GM19468 (cell line): ENCODE results near the gene DNAJB9.

ENCODE experiments used
- ATAC-seq: cut with Tn5 transposase; IDR thresholded peaks from one replicate; pipeline ENCODE4 v1.9.1; 2021; ENCODE audit warnings: mild to moderate bottlenecking, moderate library complexity, moderate number of reproducible peaks; ENCODE audit not compliant: unreplicated experiment; ENCODE audit errors: extremely low read depth

Gene DNAJB9

DNA sequence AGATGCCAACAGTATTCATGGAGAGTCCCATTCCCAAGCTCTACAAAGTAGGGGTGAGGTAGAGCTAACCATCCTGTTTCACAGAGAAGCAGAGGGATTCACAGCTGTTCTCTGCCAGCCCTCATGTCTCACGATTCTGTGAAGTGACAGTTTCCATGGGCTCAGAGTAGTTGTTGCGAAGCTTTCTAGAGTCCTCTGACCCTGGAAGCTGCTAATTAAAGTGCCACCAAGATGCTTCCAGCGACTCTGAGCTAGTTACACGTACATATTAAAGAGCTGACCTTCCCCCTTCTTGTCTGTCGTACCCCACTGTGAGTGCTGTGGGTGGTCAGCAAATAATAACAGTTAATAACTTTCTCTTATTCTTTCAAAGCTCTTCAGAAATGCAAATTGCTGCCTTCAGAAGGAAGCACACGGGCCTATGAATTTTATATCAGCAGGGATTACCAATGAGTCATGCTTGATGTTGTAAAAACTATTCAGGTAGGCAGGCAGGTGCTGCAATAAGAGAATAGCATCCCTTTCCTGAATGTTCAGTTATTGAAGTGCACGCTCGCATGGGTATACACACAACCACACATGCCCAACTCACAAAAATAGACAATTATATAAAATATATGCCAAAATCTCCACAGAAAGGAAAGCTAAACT, 34.1 kb downstream of the DNAJB9 start:
- ATAC-seq = no peak

DNA sequence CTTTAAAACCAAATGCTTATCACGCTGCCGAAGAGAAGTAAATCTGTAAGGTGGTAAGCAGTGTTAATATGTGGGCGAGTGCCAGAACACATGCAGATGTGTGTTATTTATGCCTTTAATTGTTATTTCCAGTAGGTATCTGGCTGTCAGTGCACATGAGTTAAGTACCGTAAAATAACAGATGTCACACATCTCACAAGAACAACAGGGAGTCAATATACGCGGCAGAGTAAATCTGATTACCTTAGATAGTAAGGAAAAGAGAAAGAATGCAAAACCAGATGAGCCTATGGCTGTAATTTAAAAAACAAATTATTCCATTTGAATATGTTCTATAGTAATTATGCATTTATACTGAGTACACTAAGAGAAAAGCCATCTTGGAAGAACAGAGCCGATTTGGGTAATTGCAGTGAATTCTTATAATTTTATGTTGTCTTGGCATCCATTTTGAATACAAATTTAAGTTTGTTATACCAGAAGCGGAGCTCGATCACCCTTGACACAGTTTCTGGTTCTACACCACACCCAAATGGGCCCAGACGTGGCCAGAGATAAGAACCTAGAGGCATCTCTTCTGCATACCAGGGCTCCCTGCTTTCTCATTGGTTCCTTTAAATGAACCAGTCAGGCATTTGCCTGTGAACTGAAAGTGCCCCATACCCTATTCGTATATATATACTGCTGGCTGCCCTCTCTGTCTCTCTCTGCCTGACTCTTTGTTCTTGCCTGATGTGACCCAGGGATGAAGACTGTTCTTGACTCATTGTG, 34.8 kb downstream of the DNAJB9 start:
- no peak for ATAC-seq

DNA sequence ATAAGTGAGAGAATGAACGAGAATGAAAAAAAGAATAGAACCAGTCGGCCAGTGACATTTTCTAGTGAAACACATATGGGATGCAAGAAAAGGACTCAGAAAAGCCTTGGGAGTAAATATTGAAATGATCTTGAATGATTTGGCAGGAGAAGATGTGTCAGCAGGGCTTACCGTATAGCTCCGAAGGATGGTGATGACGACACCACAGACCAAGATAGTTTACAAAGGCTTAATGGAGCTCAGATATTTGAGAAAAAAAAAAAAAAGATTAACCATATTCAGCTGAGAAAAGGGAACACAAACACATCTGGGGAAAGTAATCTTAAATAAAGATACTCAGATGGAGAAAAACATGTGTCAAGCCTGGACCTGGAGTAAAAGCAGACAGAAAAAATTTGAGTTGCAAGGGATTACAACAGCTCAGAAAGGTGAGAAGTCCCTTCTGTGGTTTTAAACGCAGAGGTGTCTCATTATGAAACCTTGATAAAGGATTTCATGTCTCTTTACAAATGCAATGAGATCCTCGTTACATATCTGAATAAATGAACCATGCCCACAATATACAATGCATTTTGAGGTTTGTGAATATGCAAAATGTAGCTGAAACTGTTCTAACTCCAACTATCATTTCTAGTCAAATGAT, 36.0 kb downstream of the DNAJB9 start:
- ATAC-seq = no peak

DNA sequence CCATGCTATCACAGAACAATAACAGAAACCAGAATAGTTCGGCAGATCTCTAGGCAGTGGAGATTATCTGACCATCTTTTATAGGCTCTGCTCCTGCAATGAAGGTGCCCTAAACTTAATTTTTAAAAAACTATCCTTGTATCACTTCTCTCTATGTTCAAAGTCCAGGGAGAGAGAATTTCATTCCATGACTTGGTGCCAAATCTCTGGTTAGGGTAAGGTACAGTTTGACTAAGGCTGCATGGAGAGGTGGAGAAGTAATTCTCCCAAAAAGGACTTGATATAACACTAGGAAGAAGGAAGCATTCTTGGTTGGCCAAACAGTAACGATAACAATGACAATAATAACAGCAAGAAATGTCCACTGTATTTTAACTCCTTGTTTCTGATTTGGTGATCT, 40.0 kb downstream of the DNAJB9 start:
- ATAC-seq = no peak

DNA sequence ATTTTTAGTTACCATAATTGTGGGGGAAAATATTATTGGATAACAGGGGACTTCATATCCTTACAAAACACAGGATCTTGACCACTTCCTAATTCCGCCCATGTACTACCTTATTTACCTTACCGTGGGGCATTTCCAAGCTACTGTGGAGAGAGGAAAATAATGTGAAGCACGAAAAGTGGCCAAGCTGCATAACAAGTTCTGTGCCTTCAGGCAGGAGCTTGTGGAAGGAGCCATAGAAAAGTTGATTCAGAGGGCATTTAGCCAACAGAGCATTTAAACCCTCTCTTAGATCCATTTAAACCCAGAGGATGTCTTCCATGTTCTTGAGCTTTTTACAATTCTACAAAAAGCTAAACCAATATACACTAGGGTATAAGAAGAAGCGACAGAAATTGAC, 41.6 kb downstream of the DNAJB9 start:
- no peak for ATAC-seq

DNA sequence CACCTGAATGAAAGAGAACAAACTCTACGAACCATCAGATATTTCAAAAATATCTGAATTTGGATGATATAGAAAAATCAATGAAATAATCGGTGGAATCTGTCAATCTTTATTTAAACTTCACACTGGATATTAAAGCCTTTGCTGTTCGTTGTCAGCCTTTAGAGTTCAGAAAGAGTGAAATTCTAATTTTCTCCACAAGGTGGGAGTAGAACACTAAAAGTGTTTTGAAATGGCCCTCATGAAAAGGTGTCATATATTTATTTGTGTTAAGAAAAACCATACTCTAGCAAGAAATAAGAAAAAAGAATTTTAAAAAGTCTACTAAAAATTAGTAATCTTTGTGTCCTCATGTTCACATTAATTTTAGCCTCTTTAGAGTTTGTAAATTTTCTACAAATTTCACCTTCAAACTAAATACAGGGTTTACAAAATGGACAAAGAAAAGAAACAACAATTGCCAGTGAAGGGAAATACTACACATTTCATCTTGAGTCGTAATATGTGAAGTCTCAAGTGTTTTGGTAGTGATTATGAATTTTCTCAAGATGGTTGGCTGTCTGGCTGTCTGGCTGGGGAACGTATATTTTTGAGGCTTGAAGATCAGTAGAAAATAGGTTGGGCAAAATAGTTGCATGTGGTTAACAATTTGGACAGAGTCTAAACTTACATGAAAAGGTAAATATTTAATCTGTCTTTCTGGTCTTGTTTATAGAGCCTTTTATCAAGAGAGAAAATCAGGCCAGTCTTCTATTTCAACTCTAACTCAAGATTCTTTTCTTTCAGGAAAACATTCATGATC, 43.7 kb downstream of the DNAJB9 start:
- ATAC-seq = no peak

DNA sequence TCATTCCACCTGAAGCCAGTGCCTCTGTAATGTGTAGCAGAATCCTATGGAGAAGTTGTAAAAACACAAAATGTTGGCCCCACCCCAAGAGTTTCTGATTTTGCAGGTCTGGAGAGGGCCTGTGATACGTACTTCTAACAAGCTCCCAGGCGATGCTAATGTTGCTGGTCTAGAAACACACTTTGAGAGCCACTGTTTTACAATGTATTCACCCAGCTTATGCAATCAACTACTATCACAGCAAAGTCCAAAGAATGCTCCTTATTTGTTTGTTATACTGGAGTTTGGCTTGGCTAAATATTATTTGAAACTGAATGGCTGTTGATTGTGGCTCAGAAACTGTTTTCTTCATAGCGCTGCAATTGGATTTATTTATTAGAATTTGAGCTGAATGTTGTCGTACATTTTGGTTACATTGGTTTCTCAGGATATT, 44.3 kb downstream of the DNAJB9 start:
- ATAC-seq = no peak

DNA sequence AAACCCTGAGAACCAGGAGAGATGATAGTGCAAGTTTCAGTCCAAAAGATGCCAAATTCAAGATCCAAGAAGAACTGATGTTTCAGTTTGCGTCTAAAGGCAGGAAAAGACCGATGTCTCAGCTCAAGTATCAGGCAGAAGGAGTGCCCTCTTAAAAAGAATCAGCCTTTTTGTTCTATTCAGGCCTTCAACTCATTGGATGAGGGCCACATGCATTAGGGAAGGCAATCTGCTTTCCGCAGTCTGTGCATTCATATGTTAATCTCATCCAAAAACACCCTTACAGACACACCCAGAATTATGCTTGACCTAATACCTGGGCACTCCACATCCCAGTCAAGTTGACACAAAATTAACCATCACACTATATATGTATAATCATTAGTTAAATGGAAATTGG, 45.2 kb downstream of the DNAJB9 start:
- no peak for ATAC-seq

DNA sequence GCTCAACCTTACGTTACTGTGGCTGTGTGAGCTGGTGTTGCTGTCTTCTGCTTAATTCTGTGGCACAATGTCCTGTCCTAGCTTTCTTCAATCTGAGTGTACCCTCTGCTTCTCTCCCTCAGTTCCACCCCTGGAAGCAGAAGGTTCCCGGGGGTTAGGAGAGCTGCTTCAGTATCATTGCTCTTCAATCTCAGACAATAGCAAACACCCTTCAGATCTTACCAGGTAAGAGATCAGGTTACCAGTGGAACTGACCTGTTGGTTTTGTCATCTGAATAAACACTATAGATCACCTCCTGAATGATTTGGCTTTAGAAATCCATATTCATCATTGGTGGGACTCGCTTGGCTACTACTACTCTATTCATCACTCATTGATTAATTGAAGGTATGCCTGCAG, 48.4 kb downstream of the DNAJB9 start:
- no peak for ATAC-seq

DNA sequence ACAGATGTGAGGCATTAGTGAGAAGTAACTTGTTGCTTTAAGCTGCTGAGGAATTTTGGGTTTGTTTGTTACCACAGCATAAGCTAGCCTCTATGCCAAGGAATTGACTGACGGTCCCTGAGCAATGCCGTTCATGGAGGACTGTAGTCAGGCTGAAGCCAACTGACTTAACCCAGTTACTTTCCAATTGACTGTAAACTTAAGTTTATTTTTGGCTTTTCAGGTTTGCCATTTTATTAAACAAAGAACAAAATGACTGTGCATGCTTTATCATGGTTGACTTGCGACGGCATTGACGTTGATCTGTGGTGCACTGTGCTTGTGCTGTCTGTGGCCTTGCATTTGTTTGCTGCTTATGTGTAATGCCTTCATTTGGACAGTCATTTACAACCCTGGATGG, 53.5 kb downstream of the DNAJB9 start:
- no peak for ATAC-seq
